Smooth muscle cell (in vitro differentiated cells): ENCODE results near the gene LTV1. TPM values are rescaled to one million over a fixed set of nuclear protein-coding genes. Genes with fewer than 3 reads are reported as not detected.
A peak's percentile ranks its signal among the peaks of the same experiment; 100 is the strongest.

Experiments used
- DNase-seq: peaks from one replicate; lab custom pipeline; 2025; ENCODE audit not compliant: unreplicated experiment; lab: John Stamatoyannopoulos, UW
- H2AFZ ChIP-seq: fragments of 200-600 bp; sonication (generic); 2 replicates; pipeline ENCODE4 v1.6.0; 2016; ENCODE audit warnings: antibody characterized with exemption, low read depth, mild to moderate bottlenecking
- H3F3A ChIP-seq: fragments of 200-600 bp; sonication (generic); 2 replicates; pipeline ENCODE4 v1.6.0; 2017; ENCODE audit warnings: antibody characterized with exemption, low read depth
- H3K27ac ChIP-seq: fragments of 200-600 bp; sonication (generic); 2 replicates; pipeline ENCODE4 v1.5.1; 2016; ENCODE audit warnings: low read depth, mild to moderate bottlenecking
- H3K27me3 ChIP-seq: fragments of 200-600 bp; sonication (generic); 2 replicates; pipeline ENCODE4 v1.6.1; 2016; ENCODE audit warnings: low read depth, mild to moderate bottlenecking
- H3K36me3 ChIP-seq: fragments of 200-600 bp; sonication (generic); 2 replicates; pipeline ENCODE4 v1.5.1; 2016; ENCODE audit warnings: low read depth
- H3K4me1 ChIP-seq: fragments of 200-600 bp; sonication (generic); 2 replicates; pipeline ENCODE4 v1.5.1; 2016; ENCODE audit warnings: low read depth
- H3K4me2 ChIP-seq: fragments of 200-600 bp; sonication (generic); 2 replicates; pipeline ENCODE4 v1.6.0; 2016; ENCODE audit warnings: mild to moderate bottlenecking
- H3K4me3 ChIP-seq: fragments of 200-600 bp; sonication (generic); 2 replicates; pipeline ENCODE4 v1.5.1; 2016; ENCODE audit warnings: mild to moderate bottlenecking
- H3K79me2 ChIP-seq: fragments of 200-600 bp; sonication (generic); 2 replicates; pipeline ENCODE4 v1.6.0; 2016; ENCODE audit warnings: low read depth, mild to moderate bottlenecking
- H3K9ac ChIP-seq: fragments of 200-600 bp; sonication (generic); 2 replicates; pipeline ENCODE4 v1.6.0; 2016; ENCODE audit warnings: low read depth
- H3K9me3 ChIP-seq: fragments of 200-600 bp; sonication (generic); replicated peaks from 2 replicates; pipeline ENCODE4 v1.5.1; 2016; ENCODE audit warnings: low read depth
- H4K20me1 ChIP-seq: fragments of 200-600 bp; sonication (generic); 2 replicates; pipeline ENCODE4 v1.6.0; 2016; ENCODE audit warnings: low read depth
- WGBS: methylation state at CpG from one replicate; pipeline ENCODE4 v1.1.7; 2016; ENCODE audit warnings: low lambda C conversion rate; 5-methylcytosine and 5-hydroxymethylcytosine counted together
- polyA plus RNA-seq: library from polyadenylated mRNA; unstranded; fragments of >200 nt; fragmentation: Nextera tagmentation; extraction: Ambion mirVana; gene quantifications from 2 replicates; pipeline ENCODE4 v1.2.1, GENCODE V29; 2016
- total RNA-seq: library from RNA; depleted of rRNA; stranded (reverse); fragments of >200 nt; gene quantifications from 2 replicates; pipeline ENCODE4 v1.2.3, GENCODE V29; 2014
- TF ChIP-seq, protein P1 (sequence below): fragments of 200-600 bp; sonication (generic); IDR thresholded peaks from 2 replicates; pipeline ENCODE4 v1.5.1; 2017; ENCODE audit warnings: borderline replicate concordance, mild to moderate bottlenecking, antibody characterized with exemption; ENCODE audit not compliant: insufficient read depth, poor library complexity, severe bottlenecking

LTV1 gene
- total and polyA plus RNA-seq, 2 experiments from 2014 or later, result 15.4 to 17.4 TPM

DNA sequence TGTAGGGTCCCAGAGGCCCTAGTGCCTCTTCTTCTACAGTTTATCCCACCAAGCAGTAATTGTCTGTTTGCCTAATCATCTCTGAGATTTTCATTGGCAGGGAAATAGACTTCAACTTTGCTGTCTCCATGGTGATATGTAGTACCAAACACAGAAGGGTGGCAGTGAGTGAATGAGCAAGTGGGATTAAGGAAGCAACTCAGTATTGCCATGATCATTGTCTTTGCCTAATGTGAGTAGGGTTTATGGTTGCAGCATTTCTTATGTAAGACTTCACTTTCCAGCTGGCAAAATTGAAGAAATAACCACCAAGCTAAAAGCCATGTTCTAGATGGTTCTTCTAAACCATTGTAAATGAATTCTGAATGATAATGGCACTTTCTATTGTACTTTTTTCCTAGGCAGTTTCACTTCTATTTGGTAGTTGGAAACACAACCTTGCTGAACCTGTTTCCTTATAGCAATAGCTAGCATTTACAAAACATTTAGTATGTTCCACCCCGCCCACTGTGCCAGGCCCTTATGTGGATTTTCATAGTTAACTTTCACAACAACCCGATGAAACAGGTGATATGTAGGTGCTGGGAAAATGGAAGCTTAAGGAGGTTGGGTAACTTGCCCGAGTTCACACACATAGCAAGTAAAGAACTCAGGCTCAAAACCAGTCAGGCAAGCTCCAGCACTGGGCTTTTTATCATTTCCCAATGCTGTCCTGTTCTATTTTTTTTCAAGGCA is 53.2 kb downstream of the LTV1 start:
- WGBS, result 80% methylated on average over 3 of the region's 3 CpGs
- TF ChIP-seq, protein P1, sequence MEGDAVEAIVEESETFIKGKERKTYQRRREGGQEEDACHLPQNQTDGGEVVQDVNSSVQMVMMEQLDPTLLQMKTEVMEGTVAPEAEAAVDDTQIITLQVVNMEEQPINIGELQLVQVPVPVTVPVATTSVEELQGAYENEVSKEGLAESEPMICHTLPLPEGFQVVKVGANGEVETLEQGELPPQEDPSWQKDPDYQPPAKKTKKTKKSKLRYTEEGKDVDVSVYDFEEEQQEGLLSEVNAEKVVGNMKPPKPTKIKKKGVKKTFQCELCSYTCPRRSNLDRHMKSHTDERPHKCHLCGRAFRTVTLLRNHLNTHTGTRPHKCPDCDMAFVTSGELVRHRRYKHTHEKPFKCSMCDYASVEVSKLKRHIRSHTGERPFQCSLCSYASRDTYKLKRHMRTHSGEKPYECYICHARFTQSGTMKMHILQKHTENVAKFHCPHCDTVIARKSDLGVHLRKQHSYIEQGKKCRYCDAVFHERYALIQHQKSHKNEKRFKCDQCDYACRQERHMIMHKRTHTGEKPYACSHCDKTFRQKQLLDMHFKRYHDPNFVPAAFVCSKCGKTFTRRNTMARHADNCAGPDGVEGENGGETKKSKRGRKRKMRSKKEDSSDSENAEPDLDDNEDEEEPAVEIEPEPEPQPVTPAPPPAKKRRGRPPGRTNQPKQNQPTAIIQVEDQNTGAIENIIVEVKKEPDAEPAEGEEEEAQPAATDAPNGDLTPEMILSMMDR, result no peak
- Histone ChIP-seq H4K20me1 (no peaks in the 10 kb centered on the region), H3K4me2 (no peak overlapping the region), H3K9me3 (no peaks in the 10 kb centered on the region), H3K4me3 (no peak overlapping the region), H3K4me1 (no peaks in the 10 kb centered on the region), H3K79me2 (no peaks in the 10 kb centered on the region), H3K9ac (no peak overlapping the region), H3K27ac (no peak overlapping the region), H2AFZ (no peak overlapping the region), H3K36me3 (no peaks in the 10 kb centered on the region), H3K27me3 (no peaks in the 10 kb centered on the region), H3F3A (no peaks in the 10 kb centered on the region)
- DNase-seq, result no peak

DNA sequence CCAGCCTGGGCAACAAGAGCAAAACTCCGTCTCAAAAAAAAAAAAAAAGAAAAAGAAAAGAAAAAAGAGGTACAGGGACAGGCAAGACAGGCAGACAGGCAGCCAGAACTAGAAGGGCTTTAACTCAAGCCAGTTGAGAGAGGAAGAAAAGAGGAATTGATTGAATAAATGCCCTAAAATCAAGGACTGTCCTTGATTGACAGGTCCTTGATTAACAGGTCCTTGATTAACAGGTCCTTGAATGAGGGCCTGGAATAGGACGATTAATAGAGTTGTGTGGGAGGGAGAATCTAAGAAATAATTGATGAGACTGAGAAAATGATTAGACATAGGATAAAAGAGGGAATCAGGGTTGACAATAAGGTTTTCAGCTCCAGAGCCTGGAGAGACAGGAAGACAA is 57.2 kb downstream of the LTV1 start:
- H4K20me1 ChIP-seq, result no peaks in the 10 kb centered on the region
- WGBS, result 90% methylated on average over 2 of the region's 2 CpGs
- H3K4me1 ChIP-seq, result no peaks in the 10 kb centered on the region
- H2AFZ ChIP-seq, result no peak overlapping the region
- H3F3A ChIP-seq, result no peaks in the 10 kb centered on the region
- H3K27me3 ChIP-seq, result no peaks in the 10 kb centered on the region
- no peaks in the 10 kb centered on the region for H3K36me3 ChIP-seq
- H3K9me3 ChIP-seq, result no peaks in the 10 kb centered on the region
- H3K4me3 ChIP-seq, result no peak overlapping the region
- H3K27ac ChIP-seq, result no peak overlapping the region
- TF ChIP-seq, protein P1, result no peak
- H3K9ac ChIP-seq, result no peak overlapping the region
- no peaks in the 10 kb centered on the region for H3K79me2 ChIP-seq
- DNase-seq, result no peak
- H3K4me2 ChIP-seq, result no peak overlapping the region

DNA sequence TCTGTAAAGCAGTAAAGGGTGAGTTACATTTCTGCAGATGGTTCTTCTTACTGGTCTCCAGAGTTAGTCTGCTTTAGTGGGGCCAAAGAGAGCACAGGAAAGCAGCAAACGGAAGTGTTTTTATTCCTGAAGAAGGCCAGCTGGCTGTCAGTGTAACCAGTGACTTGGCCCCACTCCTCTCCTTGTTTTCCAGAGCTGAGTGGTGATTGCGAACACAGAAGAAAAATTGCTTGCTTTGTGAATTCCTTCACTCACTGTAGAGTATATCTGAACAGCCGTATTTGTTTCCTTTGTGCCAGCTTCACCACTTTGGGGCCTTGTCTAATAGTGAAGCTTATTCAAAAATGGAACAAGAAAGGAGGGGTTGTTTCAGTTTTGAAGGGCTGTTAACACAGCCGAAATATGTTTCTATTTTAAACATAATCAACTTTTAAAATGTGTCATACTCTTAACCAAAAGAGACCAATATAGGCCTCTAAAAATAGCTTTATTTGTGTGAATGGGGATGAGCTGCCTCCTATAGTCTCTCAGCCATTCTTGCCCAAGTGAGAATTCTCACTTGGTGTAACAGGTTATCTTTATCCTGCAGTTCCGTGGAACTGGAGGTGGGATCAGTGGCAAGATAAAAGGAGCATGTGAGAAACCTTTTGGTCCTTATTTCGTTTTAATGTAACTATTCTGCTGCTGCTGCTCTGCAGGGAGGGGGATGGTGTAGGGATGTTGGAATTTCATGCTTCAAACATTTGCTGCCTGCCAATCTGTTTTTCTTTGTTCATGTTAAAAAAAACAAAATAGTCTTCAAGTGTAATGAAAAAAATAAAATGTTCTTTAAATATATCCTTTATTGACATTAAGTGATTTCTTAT is 59.0 kb downstream of the LTV1 start:
- peak overlapping the region; percentile 76 for H2AFZ ChIP-seq
- no peak overlapping the region for H3K4me3 ChIP-seq

More for the DNA sequence above, 59.0 kb downstream of the LTV1 start:
- Histone ChIP-seq H3K27me3 (no peaks in the 10 kb centered on the region), H3K27ac (peak overlapping the region; percentile 8), H3K4me2 (peak overlapping the region; percentile 31), H3F3A (no peaks in the 10 kb centered on the region), H3K36me3 (no peaks in the 10 kb centered on the region), H3K4me1 (no peaks in the 10 kb centered on the region), H3K79me2 (no peaks in the 10 kb centered on the region), H3K9ac (no peak overlapping the region), H3K9me3 (no peaks in the 10 kb centered on the region), H4K20me1 (no peaks in the 10 kb centered on the region)
- TF ChIP-seq, protein P1, result no peak
- WGBS, result 61% methylated on average over 6 of the region's 6 CpGs
- no peak for DNase-seq
